GM23338 (cell line): ENCODE data around the gene THRB. TPM values are rescaled to one million over a fixed set of nuclear protein-coding genes. Genes with fewer than 3 reads are reported as not detected.

Experiments
- ATAC-seq: fragments of 200-7000 bp; cut with Tn5 transposase; 3 replicates; pipeline ENCODE4 v1.9.1; 2020
- DNase-seq: peaks from one replicate; pipeline ENCODE4 v3.0.0-alpha.2; 2015; ENCODE audit warnings: low spot score
- H2AFZ ChIP-seq: fragments of 200-600 bp; sonication (generic); 2 replicates; pipeline ENCODE4 v1.8.0; 2016; ENCODE audit warnings: antibody characterized with exemption, mild to moderate bottlenecking, moderate library complexity
- H3F3A ChIP-seq: fragments of 200-600 bp; sonication (generic); replicated peaks from 2 replicates; pipeline ENCODE4 v1.8.0; 2017; ENCODE audit warnings: antibody characterized with exemption, mixed run types, low read depth
- H3K27ac ChIP-seq: fragments of 200-600 bp; sonication (generic); 2 replicates; pipeline ENCODE4 v1.6.1; 2016; ENCODE audit warnings: low read depth
- H3K27me3 ChIP-seq: fragments of 200-600 bp; sonication (generic); 2 replicates; pipeline ENCODE4 v1.8.0; 2016; ENCODE audit warnings: mild to moderate bottlenecking, mixed run types, moderate library complexity; ENCODE audit not compliant: insufficient read depth
- H3K36me3 ChIP-seq: fragments of 200-600 bp; sonication (generic); 2 replicates; pipeline ENCODE4 v1.8.0; 2016; ENCODE audit warnings: mild to moderate bottlenecking; ENCODE audit not compliant: insufficient read depth
- H3K4me1 ChIP-seq: fragments of 200-600 bp; sonication (generic); 2 replicates; pipeline ENCODE4 v1.8.0; 2016; ENCODE audit warnings: mild to moderate bottlenecking, moderate library complexity; ENCODE audit not compliant: insufficient read depth
- H3K4me2 ChIP-seq: fragments of 200-600 bp; sonication (generic); 2 replicates; pipeline ENCODE4 v1.7.1; 2017; ENCODE audit warnings: mixed run types
- H3K4me3 ChIP-seq: fragments of 200-600 bp; sonication (generic); 2 replicates; pipeline ENCODE4 v1.6.1; 2016; ENCODE audit warnings: mixed run types
- H3K79me2 ChIP-seq: fragments of 200-600 bp; sonication (generic); replicated peaks from 2 replicates; pipeline ENCODE4 v1.8.0; 2017; ENCODE audit warnings: mild to moderate bottlenecking; ENCODE audit not compliant: insufficient read depth
- H3K9me2 ChIP-seq: fragments of 200-600 bp; sonication (generic); 2 replicates; pipeline ENCODE4 v1.8.0; 2017; ENCODE audit not compliant: insufficient read depth
- H4K20me1 ChIP-seq: fragments of 200-600 bp; sonication (generic); replicated peaks from 2 replicates; pipeline ENCODE4 v1.8.0; 2017; ENCODE audit warnings: mild to moderate bottlenecking; ENCODE audit not compliant: insufficient read depth
- H3K27ac Mint-ChIP-seq: 2 replicates; pipeline ENCODE4 v1.8.0; 2020; ENCODE audit warnings: inconsistent platforms, mild to moderate bottlenecking, moderate library complexity, mixed read lengths
- H3K27me3 Mint-ChIP-seq: 3 replicates; pipeline ENCODE4 v1.8.0; 2022; ENCODE audit warnings: low read depth, mild to moderate bottlenecking, moderate library complexity, mixed read lengths, inconsistent platforms; ENCODE audit not compliant: insufficient read depth, poor library complexity
- H3K36me3 Mint-ChIP-seq: 3 replicates; pipeline ENCODE4 v1.8.0; 2021; ENCODE audit warnings: low read depth, mild to moderate bottlenecking, inconsistent platforms, moderate library complexity, mixed read lengths
- H3K4me1 Mint-ChIP-seq: 3 replicates; pipeline ENCODE4 v1.8.0; 2020; ENCODE audit warnings: mild to moderate bottlenecking, inconsistent platforms, mixed read lengths
- H3K4me3 Mint-ChIP-seq: 3 replicates; pipeline ENCODE4 v1.8.0; 2021; ENCODE audit warnings: moderate library complexity, mild to moderate bottlenecking, inconsistent platforms, mixed read lengths
- H3K9me3 Mint-ChIP-seq: 3 replicates; pipeline ENCODE4 v1.8.0; 2020; ENCODE audit warnings: moderate library complexity, mild to moderate bottlenecking, inconsistent platforms, mixed read lengths
- CTCF ChIP-seq, 2 experiments: fragments of 200-600 bp in 1 of 2; sonication (generic) in 1 of 2; conservative IDR thresholded peaks; 2 replicates each; pipeline versions ENCODE4 v1.5.1 to v1.6.1; 2016 to 2017; ENCODE audit warnings: antibody characterized with exemption in 2 of 2, low read depth in 2 of 2, mild to moderate bottlenecking in 2 of 2, moderate library complexity in 1 of 2
- EZH2 ChIP-seq: fragments of 200-600 bp; sonication (generic); IDR thresholded peaks from one replicate; pipeline ENCODE4 v1.8.0; 2017; ENCODE audit warnings: antibody characterized with exemption, mild to moderate bottlenecking, low read depth; ENCODE audit not compliant: unreplicated experiment
- EZH2phosphoT487 ChIP-seq: fragments of 200-600 bp; sonication (generic); IDR thresholded peaks from one replicate; pipeline ENCODE4 v1.8.1; 2018; ENCODE audit warnings: antibody characterized with exemption; ENCODE audit not compliant: unreplicated experiment
- JUNB ChIP-seq: IDR thresholded peaks from one replicate; pipeline ENCODE4 v1.6.1; 2016; ENCODE audit warnings: antibody characterized with exemption; ENCODE audit not compliant: unreplicated experiment
- NANOG ChIP-seq: IDR thresholded peaks from 2 replicates; pipeline ENCODE4 v1.6.1; 2016; ENCODE audit warnings: antibody characterized with exemption, borderline replicate concordance
- STAT1 ChIP-seq: IDR thresholded peaks from one replicate; pipeline ENCODE4 v1.6.1; 2016; ENCODE audit warnings: antibody characterized with exemption; ENCODE audit not compliant: unreplicated experiment
- ZNF114 ChIP-seq: fragments of 250-450 bp; sonication (Bioruptor Pico); IDR thresholded peaks from 2 replicates; pipeline ENCODE4 v1.5.0; 2020; ENCODE audit warnings: mild to moderate bottlenecking, moderate library complexity
- polyA plus RNA-seq: library from polyadenylated mRNA; unstranded; fragments of >200 nt; fragmentation: Nextera tagmentation; extraction: Ambion mirVana; gene quantifications from 2 replicates; pipeline ENCODE4 v1.2.1, GENCODE V29; 2016
- total RNA-seq: library from RNA; depleted of rRNA; stranded (reverse); fragments of >200 nt; shearing (Covaris generic); gene quantifications from 2 replicates; pipeline ENCODE4 v1.2.3, GENCODE V29; 2014
- TF ChIP-seq, protein P1 (sequence below): IDR thresholded peaks from 2 replicates; pipeline ENCODE4 v1.6.1; 2016; ENCODE audit warnings: antibody characterized with exemption
- TF ChIP-seq, protein P2 (sequence below): IDR thresholded peaks from one replicate; pipeline ENCODE4 v1.6.1; 2018; ENCODE audit warnings: antibody characterized with exemption; ENCODE audit not compliant: unreplicated experiment

The THRB gene
- total and polyA plus RNA-seq, 2 experiments from 2014 or later = 1.7 to 3.2 TPM

- Histone ChIP-seq H3K4me3 (no peak overlapping the region), H4K20me1 (no peaks in the 10 kb centered on the region), H3K27me3 (no peaks in the 10 kb centered on the region), H3F3A (no peaks in the 10 kb centered on the region), H2AFZ (no peak overlapping the region), H3K4me2 (0 out of 2 replicates have a peak overlapping the region, but pooled peaks have one; percentile 6), H3K9me2 (0 out of 2 replicates have a peak, but pooled peaks cover 4% of the 10 kb centered on the region), H3K36me3 (no peaks in the 10 kb centered on the region), H3K4me1 (peaks cover 19% of the 10 kb centered on the region), H3K27ac (no peak overlapping the region), H3K79me2 (no peaks in the 10 kb centered on the region)
- no peak; the same call in 2 of the 3 replicates for ATAC-seq
- peak overlapping the region; percentile 49; the same call in 1 of the 2 replicates for H3K27ac Mint-ChIP-seq
- TF ChIP-seq, protein P1, sequence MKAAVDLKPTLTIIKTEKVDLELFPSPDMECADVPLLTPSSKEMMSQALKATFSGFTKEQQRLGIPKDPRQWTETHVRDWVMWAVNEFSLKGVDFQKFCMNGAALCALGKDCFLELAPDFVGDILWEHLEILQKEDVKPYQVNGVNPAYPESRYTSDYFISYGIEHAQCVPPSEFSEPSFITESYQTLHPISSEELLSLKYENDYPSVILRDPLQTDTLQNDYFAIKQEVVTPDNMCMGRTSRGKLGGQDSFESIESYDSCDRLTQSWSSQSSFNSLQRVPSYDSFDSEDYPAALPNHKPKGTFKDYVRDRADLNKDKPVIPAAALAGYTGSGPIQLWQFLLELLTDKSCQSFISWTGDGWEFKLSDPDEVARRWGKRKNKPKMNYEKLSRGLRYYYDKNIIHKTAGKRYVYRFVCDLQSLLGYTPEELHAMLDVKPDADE = no peak
- TF ChIP-seq STAT1 (no peak), CTCF (conservative IDR thresholded peaks at IDR 0.05; ENCODE audit: low read depth in 2 of 2) (no peak), NANOG (no peak), ZNF114 (CRISPR knock-in tag) (no peak), JUNB (no peak), EZH2 (no peak), EZH2phosphoT487 (no peak)
- TF ChIP-seq, protein P2, sequence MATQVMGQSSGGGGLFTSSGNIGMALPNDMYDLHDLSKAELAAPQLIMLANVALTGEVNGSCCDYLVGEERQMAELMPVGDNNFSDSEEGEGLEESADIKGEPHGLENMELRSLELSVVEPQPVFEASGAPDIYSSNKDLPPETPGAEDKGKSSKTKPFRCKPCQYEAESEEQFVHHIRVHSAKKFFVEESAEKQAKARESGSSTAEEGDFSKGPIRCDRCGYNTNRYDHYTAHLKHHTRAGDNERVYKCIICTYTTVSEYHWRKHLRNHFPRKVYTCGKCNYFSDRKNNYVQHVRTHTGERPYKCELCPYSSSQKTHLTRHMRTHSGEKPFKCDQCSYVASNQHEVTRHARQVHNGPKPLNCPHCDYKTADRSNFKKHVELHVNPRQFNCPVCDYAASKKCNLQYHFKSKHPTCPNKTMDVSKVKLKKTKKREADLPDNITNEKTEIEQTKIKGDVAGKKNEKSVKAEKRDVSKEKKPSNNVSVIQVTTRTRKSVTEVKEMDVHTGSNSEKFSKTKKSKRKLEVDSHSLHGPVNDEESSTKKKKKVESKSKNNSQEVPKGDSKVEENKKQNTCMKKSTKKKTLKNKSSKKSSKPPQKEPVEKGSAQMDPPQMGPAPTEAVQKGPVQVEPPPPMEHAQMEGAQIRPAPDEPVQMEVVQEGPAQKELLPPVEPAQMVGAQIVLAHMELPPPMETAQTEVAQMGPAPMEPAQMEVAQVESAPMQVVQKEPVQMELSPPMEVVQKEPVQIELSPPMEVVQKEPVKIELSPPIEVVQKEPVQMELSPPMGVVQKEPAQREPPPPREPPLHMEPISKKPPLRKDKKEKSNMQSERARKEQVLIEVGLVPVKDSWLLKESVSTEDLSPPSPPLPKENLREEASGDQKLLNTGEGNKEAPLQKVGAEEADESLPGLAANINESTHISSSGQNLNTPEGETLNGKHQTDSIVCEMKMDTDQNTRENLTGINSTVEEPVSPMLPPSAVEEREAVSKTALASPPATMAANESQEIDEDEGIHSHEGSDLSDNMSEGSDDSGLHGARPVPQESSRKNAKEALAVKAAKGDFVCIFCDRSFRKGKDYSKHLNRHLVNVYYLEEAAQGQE = no peak
- no peaks in the 10 kb centered on the region for H3K9me3 Mint-ChIP-seq
- H3K4me1 Mint-ChIP-seq = peaks cover 24% of the 10 kb centered on the region
- no peaks in the 10 kb centered on the region for H3K36me3 Mint-ChIP-seq
- no peak for DNase-seq
- no peak overlapping the region for H3K4me3 Mint-ChIP-seq
- no peaks in the 10 kb centered on the region for H3K27me3 Mint-ChIP-seq
Observed at GRCh38 chr3:24224666-24225384, 269.8 kb downstream of the THRB start.
